Measurements from ENCODE around the gene COL1A1.

DNA sequence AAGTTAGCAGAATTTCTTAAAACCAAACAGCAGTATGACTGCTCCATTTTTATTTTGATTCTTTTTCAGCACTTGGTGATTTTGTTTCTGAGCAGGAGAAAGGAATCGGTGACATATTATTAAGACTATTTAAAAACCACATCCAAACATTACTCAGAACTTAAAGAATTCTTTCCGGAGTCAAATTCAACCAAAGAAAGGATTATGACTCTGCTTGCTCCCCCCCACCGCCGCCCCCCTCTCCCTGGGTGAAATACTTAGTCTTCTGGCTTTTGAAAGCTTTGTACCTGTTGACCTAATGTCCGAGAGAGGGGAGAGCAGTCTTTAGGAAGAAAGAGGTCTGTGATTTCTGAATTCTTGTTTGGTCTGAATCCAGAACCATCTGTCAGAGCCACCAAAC lies 17.9 kb upstream of the COL1A1 start:
- no peak for TF ChIP-seq RAD21 (IDR thresholded peaks at IDR 0.05)
- no peak for TF ChIP-seq GABPA (IDR thresholded peaks at IDR 0.05 in 1 of 2, conservative IDR thresholded peaks at IDR 0.05 in 1 of 2)
- TF ChIP-seq, protein P1, sequence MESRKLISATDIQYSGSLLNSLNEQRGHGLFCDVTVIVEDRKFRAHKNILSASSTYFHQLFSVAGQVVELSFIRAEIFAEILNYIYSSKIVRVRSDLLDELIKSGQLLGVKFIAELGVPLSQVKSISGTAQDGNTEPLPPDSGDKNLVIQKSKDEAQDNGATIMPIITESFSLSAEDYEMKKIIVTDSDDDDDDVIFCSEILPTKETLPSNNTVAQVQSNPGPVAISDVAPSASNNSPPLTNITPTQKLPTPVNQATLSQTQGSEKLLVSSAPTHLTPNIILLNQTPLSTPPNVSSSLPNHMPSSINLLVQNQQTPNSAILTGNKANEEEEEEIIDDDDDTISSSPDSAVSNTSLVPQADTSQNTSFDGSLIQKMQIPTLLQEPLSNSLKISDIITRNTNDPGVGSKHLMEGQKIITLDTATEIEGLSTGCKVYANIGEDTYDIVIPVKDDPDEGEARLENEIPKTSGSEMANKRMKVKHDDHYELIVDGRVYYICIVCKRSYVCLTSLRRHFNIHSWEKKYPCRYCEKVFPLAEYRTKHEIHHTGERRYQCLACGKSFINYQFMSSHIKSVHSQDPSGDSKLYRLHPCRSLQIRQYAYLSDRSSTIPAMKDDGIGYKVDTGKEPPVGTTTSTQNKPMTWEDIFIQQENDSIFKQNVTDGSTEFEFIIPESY (IDR thresholded peaks at IDR 0.05): no peak
- TF ChIP-seq, protein P2, sequence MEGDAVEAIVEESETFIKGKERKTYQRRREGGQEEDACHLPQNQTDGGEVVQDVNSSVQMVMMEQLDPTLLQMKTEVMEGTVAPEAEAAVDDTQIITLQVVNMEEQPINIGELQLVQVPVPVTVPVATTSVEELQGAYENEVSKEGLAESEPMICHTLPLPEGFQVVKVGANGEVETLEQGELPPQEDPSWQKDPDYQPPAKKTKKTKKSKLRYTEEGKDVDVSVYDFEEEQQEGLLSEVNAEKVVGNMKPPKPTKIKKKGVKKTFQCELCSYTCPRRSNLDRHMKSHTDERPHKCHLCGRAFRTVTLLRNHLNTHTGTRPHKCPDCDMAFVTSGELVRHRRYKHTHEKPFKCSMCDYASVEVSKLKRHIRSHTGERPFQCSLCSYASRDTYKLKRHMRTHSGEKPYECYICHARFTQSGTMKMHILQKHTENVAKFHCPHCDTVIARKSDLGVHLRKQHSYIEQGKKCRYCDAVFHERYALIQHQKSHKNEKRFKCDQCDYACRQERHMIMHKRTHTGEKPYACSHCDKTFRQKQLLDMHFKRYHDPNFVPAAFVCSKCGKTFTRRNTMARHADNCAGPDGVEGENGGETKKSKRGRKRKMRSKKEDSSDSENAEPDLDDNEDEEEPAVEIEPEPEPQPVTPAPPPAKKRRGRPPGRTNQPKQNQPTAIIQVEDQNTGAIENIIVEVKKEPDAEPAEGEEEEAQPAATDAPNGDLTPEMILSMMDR (IDR thresholded peaks at IDR 0.05; ENCODE audit: low read depth, low read length, missing input control): no peak
- no peak for TF ChIP-seq JUND (IDR thresholded peaks at IDR 0.05)
- TF ChIP-seq RXRA (IDR thresholded peaks at IDR 0.05): no peak

Data from liver (tissue), 3 donors.